ENCODE measurements around the gene KRT20. TPM values are rescaled to one million over a fixed set of nuclear protein-coding genes. Genes with fewer than 3 reads are reported as not detected.

KRT20 gene
- total RNA-seq, 1 donor = not detected

GRCh38 chr17:40846515-40847144 lies 38.4 kb downstream of the KRT20 start:
- TF ChIP-seq CTCF (IDR thresholded peaks at IDR 0.05; ENCODE audit: insufficient read depth, low read length) = no peak
- H3K4me3 ChIP-seq (ENCODE audit: low read depth, low read length) = no peak overlapping the region
- no peak for DNase-seq (ENCODE audit: low read depth)

- no peak for TF ChIP-seq CTCF (IDR thresholded peaks at IDR 0.05; ENCODE audit: insufficient read depth, low read length)
- DNase-seq (ENCODE audit: low read depth) = no peak
- H3K4me3 ChIP-seq (ENCODE audit: low read depth, low read length) = no peak overlapping the region
Observed at GRCh38 chr17:40844671-40845107, 40.4 kb downstream of the KRT20 start.

DNA sequence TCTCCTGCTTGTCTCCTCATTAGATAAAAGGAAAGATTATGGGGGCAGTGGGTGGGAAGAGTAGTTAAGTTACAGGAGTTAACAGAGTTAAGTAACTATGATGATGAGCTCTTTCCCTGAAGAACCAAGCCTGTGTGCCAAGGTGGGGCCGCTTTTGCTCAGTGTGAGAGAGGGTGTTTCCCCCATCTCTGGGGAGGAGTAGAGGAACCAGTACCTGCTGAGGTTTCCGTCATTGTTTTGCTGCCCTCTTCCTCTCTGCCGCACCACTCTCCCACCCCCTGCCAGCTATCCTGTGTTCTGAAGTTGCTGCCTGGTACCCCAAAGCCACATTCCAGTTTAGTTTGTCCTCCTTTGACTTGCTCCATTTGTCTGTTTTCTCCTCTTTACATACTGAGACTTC lies 41.8 kb downstream of the KRT20 start:
- no peak for DNase-seq (ENCODE audit: low read depth)
- H3K4me3 ChIP-seq (ENCODE audit: low read depth, low read length) = no peak overlapping the region
- TF ChIP-seq CTCF (IDR thresholded peaks at IDR 0.05; ENCODE audit: insufficient read depth, low read length) = no peak

- DNase-seq (ENCODE audit: low read depth) = no peak
- no peak for TF ChIP-seq CTCF (IDR thresholded peaks at IDR 0.05; ENCODE audit: insufficient read depth, low read length)
- no peak overlapping the region for H3K4me3 ChIP-seq (ENCODE audit: low read depth, low read length)
Observed at GRCh38 chr17:40841246-40841645, 43.8 kb downstream of the KRT20 start.

DNA sequence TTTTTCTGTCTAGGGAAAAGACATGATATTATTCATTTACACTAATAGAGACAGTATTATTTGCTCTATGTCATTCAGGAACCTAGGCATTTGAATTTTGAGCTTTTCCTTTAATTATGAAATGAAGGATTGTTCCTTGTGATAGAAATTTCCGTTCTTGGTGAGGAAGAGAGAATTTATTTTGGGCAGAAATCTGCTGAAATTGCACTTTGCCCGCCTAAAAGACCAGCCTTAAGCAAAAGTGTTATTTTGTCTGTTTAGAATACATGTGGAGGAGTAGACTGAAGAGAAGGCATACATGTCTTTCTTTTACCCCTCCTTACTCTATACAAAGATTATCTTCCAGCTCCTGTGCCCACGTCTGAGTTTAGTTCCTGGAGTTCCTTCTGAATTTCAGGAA lies 45.8 kb downstream of the KRT20 start:
- H3K4me3 ChIP-seq (ENCODE audit: low read depth, low read length) = no peak overlapping the region
- no peak for TF ChIP-seq CTCF (IDR thresholded peaks at IDR 0.05; ENCODE audit: insufficient read depth, low read length)
- no peak for DNase-seq (ENCODE audit: low read depth)

DNA sequence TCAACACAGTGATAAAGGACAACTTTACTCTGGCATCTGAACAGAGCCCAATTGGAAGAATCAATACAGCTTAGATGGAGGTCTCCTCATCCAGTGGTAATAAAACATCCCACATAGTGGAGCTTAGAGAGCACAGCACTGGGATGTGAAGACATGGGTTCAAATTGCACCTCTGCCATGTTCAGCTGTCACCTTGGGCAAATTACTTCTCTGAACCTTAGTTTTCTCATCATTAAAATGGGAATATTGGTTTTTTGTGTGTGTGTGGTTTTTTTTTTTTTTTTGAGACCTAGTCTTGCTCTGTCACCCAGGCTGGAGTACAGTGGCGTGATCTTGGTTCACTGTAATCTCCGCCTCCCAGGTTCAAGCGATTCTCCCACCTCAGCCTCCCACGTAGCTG lies 49.0 kb downstream of the KRT20 start:
- TF ChIP-seq CTCF (IDR thresholded peaks at IDR 0.05; ENCODE audit: insufficient read depth, low read length) = no peak

GRCh38 chr17:40833882-40834281 lies 51.2 kb downstream of the KRT20 start:
- H3K4me3 ChIP-seq (ENCODE audit: low read depth, low read length) = no peak overlapping the region
- DNase-seq (ENCODE audit: low read depth) = no peak
- TF ChIP-seq CTCF (IDR thresholded peaks at IDR 0.05; ENCODE audit: insufficient read depth, low read length) = no peak

More for the DNA sequence above, 49.0 kb downstream of the KRT20 start:
- no peak overlapping the region for H3K4me3 ChIP-seq (ENCODE audit: low read depth, low read length)
- DNase-seq (ENCODE audit: low read depth) = no peak

Measured in fibroblast of the aortic adventitia (primary cell).